AG04450 (cell line): ENCODE results near the gene PTCH2. TPM values are rescaled to one million over a fixed set of nuclear protein-coding genes. Genes with fewer than 3 reads are reported as not detected.

Experiments
- CTCF ChIA-PET: fragments of 300-600, 350-600 bp; formaldehyde crosslinking; extraction: SDS; loops from one replicate; lab custom pipeline; 2022; ENCODE audit warnings: antibody characterized with exemption, inconsistent platforms; lab: Charles Lee
- POLR2A ChIA-PET: fragments of 350-600 bp; formaldehyde crosslinking; extraction: SDS; loops from one replicate; lab custom pipeline; 2021; ENCODE audit warnings: antibody characterized with exemption, inconsistent platforms; lab: Yijun Ruan, JAX
- DNase-seq: peaks from one replicate; pipeline ENCODE4 v3.0.0-alpha.2; 2011; ENCODE audit warnings: low read depth, low spot score
- H3K27ac ChIP-seq: one replicate; pipeline ENCODE4 v1.5.1; 2012; ENCODE audit warnings: low read depth, low read length, control low read depth
- H3K27me3 ChIP-seq: one replicate; pipeline ENCODE4 v1.6.0; 2012; ENCODE audit warnings: low read length; ENCODE audit not compliant: control insufficient read depth, insufficient read depth
- H3K4me3 ChIP-seq: 2 replicates; pipeline ENCODE4 v1.5.1; 2011; ENCODE audit warnings: mild to moderate bottlenecking, low read depth, low read length, control low read depth
- H3K9me3 ChIP-seq: 2 replicates; pipeline ENCODE4 v1.5.1; 2012; ENCODE audit warnings: low read length; ENCODE audit not compliant: control insufficient read depth, insufficient read depth
- polyA plus RNA-seq: library from polyadenylated mRNA; depleted of rRNA; stranded (reverse); fragments of >200 nt; gene quantifications from 2 replicates; pipeline ENCODE4 v1.2.3, GENCODE V29; 2011
- TF ChIP-seq, protein P1 (sequence below): IDR thresholded peaks from 2 replicates; pipeline ENCODE4 v1.5.1; 2011; ENCODE audit warnings: low read depth, low read length, control low read depth, inconsistent platforms

PTCH2 gene
- polyA plus RNA-seq, 1 experiment, result 0.20 TPM

DNA sequence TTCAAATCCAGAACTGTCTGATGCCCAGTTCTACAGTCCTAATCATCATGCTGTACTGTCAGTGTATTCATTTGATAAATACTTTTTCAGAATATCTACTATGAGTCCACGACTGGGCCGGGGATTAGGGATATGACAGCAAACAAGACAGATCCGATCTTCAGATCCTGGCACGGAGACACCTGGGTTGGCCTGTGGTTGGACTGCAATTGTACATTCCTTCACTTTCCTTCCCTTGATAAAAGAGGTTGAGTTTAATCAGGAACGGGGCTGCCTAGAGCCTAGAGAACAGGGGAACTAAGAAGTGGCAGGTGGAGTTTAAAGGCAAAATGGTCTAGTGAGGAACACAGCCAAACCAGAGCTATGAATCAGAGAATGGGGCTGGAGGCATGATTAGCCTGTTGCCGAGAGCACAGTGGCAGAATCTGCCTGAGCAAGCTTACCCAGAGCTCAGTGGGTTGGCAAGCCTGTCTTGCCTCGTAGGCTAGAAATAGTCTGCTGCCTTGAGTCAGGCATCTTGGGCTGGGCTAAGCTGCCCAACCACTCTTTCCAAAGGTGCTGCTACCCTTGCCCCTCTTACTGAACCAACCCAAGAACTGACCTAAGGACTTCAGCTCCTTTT lies 38.1 kb upstream of the PTCH2 start:
- ChIA-PET POLR2A (no interaction called here), CTCF (no interaction called here)

GRCh38 chr1:44874155-44874554 lies 31.1 kb upstream of the PTCH2 start:
- ChIA-PET POLR2A (no interaction called here), CTCF (no interaction called here)
- TF ChIP-seq, protein P1, sequence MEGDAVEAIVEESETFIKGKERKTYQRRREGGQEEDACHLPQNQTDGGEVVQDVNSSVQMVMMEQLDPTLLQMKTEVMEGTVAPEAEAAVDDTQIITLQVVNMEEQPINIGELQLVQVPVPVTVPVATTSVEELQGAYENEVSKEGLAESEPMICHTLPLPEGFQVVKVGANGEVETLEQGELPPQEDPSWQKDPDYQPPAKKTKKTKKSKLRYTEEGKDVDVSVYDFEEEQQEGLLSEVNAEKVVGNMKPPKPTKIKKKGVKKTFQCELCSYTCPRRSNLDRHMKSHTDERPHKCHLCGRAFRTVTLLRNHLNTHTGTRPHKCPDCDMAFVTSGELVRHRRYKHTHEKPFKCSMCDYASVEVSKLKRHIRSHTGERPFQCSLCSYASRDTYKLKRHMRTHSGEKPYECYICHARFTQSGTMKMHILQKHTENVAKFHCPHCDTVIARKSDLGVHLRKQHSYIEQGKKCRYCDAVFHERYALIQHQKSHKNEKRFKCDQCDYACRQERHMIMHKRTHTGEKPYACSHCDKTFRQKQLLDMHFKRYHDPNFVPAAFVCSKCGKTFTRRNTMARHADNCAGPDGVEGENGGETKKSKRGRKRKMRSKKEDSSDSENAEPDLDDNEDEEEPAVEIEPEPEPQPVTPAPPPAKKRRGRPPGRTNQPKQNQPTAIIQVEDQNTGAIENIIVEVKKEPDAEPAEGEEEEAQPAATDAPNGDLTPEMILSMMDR, result no peak

More for the DNA sequence above, 38.1 kb upstream of the PTCH2 start:
- H3K4me3 ChIP-seq, result no peak overlapping the region
- peaks cover 4% of the 10 kb centered on the region; the same call in 1 of the 2 replicates for H3K9me3 ChIP-seq
- TF ChIP-seq, protein P1, result no peak
- DNase-seq, result peak; percentile 47
- H3K27me3 ChIP-seq, result no peaks in the 10 kb centered on the region
- peak overlapping the region; percentile 12 for H3K27ac ChIP-seq

GRCh38 chr1:44870096-44870495 lies 27.0 kb upstream of the PTCH2 start:
- no peaks in the 10 kb centered on the region for H3K9me3 ChIP-seq
- H3K27me3 ChIP-seq, result no peaks in the 10 kb centered on the region
- CTCF ChIA-PET, result no interaction called here
- TF ChIP-seq, protein P1, result no peak
- no peak overlapping the region for H3K4me3 ChIP-seq
- no peak for DNase-seq
- POLR2A ChIA-PET, result no interaction called here
- H3K27ac ChIP-seq, result no peak overlapping the region

More at GRCh38 chr1:44874155-44874554, 31.1 kb upstream of the PTCH2 start:
- Histone ChIP-seq H3K9me3 (no peaks in the 10 kb centered on the region), H3K27me3 (no peaks in the 10 kb centered on the region), H3K27ac (no peak overlapping the region), H3K4me3 (no peak overlapping the region)
- DNase-seq, result no peak

GRCh38 chr1:44867801-44868200 lies 24.7 kb upstream of the PTCH2 start:
- no peak for DNase-seq
- H3K9me3 ChIP-seq, result no peaks in the 10 kb centered on the region
- no peaks in the 10 kb centered on the region for H3K27me3 ChIP-seq
- H3K27ac ChIP-seq, result no peak overlapping the region
- TF ChIP-seq, protein P1, result no peak
- no peak overlapping the region for H3K4me3 ChIP-seq
- POLR2A ChIA-PET, result interaction anchor here (0.6 kb wide), 1 partner anchor 103 kb away, joined by 4 read pairs; no protein-coding TSS in a partner anchor
- CTCF ChIA-PET, result no interaction called here

DNA sequence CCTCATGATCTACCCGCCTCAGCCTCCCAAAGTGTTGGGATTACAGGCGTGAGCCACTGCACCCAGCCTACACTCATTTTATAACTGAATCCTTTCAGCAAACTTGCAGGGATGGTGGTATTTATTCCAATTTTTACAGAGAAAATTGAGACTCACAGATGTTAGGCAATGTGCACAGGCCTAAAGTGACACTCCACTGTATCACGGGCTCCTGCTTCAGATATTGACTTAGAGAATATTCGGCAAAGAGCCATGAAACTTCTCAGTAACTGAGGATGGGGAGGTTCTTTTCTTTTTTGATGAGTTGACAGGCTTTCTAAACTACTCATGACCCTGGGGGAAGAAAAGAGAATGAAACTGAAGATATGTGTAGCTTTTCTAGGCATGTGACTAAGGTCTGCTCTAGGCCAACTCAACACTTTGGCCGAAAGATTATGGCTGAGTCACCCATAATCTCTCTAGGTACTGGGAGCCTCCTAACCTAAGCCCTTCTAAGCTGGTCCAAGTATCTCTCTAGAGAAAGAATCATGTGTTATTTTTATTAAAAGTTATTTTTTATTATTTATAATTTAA lies 19.9 kb upstream of the PTCH2 start:
- ChIA-PET CTCF (interaction anchor here (0.6 to 1.2 kb wide), 2 partner anchors 27 to 50 kb away, joined by 3 read pairs; no protein-coding TSS in a partner anchor), POLR2A (no interaction called here)
- Histone ChIP-seq H3K27ac (no peak overlapping the region), H3K27me3 (no peaks in the 10 kb centered on the region), H3K9me3 (no peaks in the 10 kb centered on the region), H3K4me3 (no peak overlapping the region)
- TF ChIP-seq, protein P1, result no peak
- no peak for DNase-seq
